SK-N-SH (cell line): Measurements from ENCODE around the gene SLC22A15. TPM values are rescaled to one million over a fixed set of nuclear protein-coding genes. Genes with fewer than 3 reads are reported as not detected.

Experiments used
- CTCF ChIA-PET: fragments of 300-600, 350-600 bp; formaldehyde crosslinking; extraction: SDS; loops from one replicate; lab custom pipeline; 2021; lab: Yijun Ruan, JAX
- POLR2A ChIA-PET: fragments of 350-600 bp; sonication (Branson Sonifier 250); formaldehyde crosslinking; extraction: SDS; loops from one replicate; lab custom pipeline; 2020; ENCODE audit warnings: antibody characterized with exemption, inconsistent platforms; lab: Yijun Ruan, JAX
- DNase-seq: peaks from one replicate; pipeline ENCODE4 v3.0.0; 2012
- H2AFZ ChIP-seq: fragments of 200-600 bp; sonication (generic); 2 replicates; pipeline ENCODE4 v1.8.1; 2016; ENCODE audit warnings: antibody characterized with exemption, mild to moderate bottlenecking, low read depth
- H3F3A ChIP-seq: fragments of 200-600 bp; sonication (generic); replicated peaks from 2 replicates; pipeline ENCODE3; 2016; ENCODE audit warnings: antibody characterized with exemption, mild to moderate bottlenecking; ENCODE audit not compliant: insufficient read depth
- H3K27ac ChIP-seq, 2 experiments: fragments of 200-500 bp in 1 of 2; fragments of 200-600 bp in 1 of 2; sonication (Bioruptor generic) in 1 of 2; sonication (generic), shearing (Covaris generic) in 1 of 2; 2 replicates each; pipeline versions ENCODE4 v1.5.1 to v1.6.1; 2014 to 2016; ENCODE audit warnings: low read depth in 2 of 2, inconsistent platforms in 1 of 2, low read length in 1 of 2, mild to moderate bottlenecking in 1 of 2, mixed read lengths in 1 of 2
- H3K27me3 ChIP-seq: fragments of 200-600 bp; sonication (generic), shearing (Covaris generic); 2 replicates; pipeline ENCODE4 v1.6.1; 2016; ENCODE audit warnings: mixed run types; ENCODE audit not compliant: insufficient read depth
- H3K36me3 ChIP-seq, 2 experiments: fragments of 200-500 bp in 1 of 2; fragments of 200-600 bp in 1 of 2; sonication (Bioruptor generic) in 1 of 2; sonication (generic) in 1 of 2; replicated peaks in 1 of 2; 2 replicates each; pipeline versions ENCODE3 to v1.5.1; 2014 to 2016; ENCODE audit warnings: low read length in 1 of 2, mild to moderate bottlenecking in 1 of 2; ENCODE audit not compliant: insufficient read depth in 2 of 2, control insufficient read depth in 1 of 2
- H3K4me1 ChIP-seq, 2 experiments: fragments of 200-500 bp in 1 of 2; fragments of 200-600 bp in 1 of 2; sonication (Bioruptor generic) in 1 of 2; sonication (generic), shearing (Covaris generic) in 1 of 2; 2 replicates each; pipeline versions ENCODE4 v1.5.1 to v1.6.1; 2014 to 2016; ENCODE audit warnings: low read depth in 1 of 2, low read length in 1 of 2, mixed run types in 1 of 2; ENCODE audit not compliant: insufficient read depth in 2 of 2, control insufficient read depth in 1 of 2
- H3K4me2 ChIP-seq: fragments of 200-600 bp; sonication (generic), shearing (Covaris generic); 2 replicates; pipeline ENCODE4 v1.6.1; 2017; ENCODE audit warnings: mixed run types
- H3K4me3 ChIP-seq, 2 experiments: fragments of 200-500 bp in 1 of 2; fragments of 200-600 bp in 1 of 2; sonication (Bioruptor generic) in 1 of 2; sonication (generic), shearing (Covaris generic) in 1 of 2; 2 replicates each; pipeline versions ENCODE4 v1.5.1 to v1.8.1; 2014 to 2016; ENCODE audit warnings: low read depth in 2 of 2, inconsistent platforms in 1 of 2, low read length in 1 of 2, mild to moderate bottlenecking in 1 of 2, mixed read lengths in 1 of 2, moderate library complexity in 1 of 2
- H3K79me2 ChIP-seq: fragments of 200-600 bp; sonication (generic); 2 replicates; pipeline ENCODE4 v1.8.1; 2017; ENCODE audit warnings: mild to moderate bottlenecking; ENCODE audit not compliant: insufficient read depth
- H3K9ac ChIP-seq: fragments of 200-600 bp; sonication (generic); 2 replicates; pipeline ENCODE4 v1.6.1; 2017; ENCODE audit warnings: mixed run types
- H3K9me2 ChIP-seq: fragments of 200-600 bp; sonication (generic); 2 replicates; pipeline ENCODE4 v1.6.1; 2017; ENCODE audit warnings: mixed run types
- H3K9me3 ChIP-seq: fragments of 200-600 bp; sonication (generic); 2 replicates; pipeline ENCODE4 v1.6.1; 2017; ENCODE audit warnings: mixed run types, mild to moderate bottlenecking, moderate library complexity
- H4K20me1 ChIP-seq: fragments of 200-600 bp; sonication (generic); 2 replicates; pipeline ENCODE4 v1.6.1; 2017; ENCODE audit warnings: mild to moderate bottlenecking, mixed run types; ENCODE audit not compliant: insufficient read depth
- CTCF ChIP-seq: fragments of 200-600 bp; sonication (generic); IDR thresholded peaks from 2 replicates; pipeline ENCODE4 v1.6.1; 2017; ENCODE audit warnings: antibody characterized with exemption, mild to moderate bottlenecking, moderate library complexity
- EP300 ChIP-seq, 2 experiments: IDR thresholded peaks; 2 replicates each; pipeline versions ENCODE4 v1.4.0 to v1.6.1; 2012; ENCODE audit warnings: borderline replicate concordance in 1 of 2, low read depth in 1 of 2, low read length in 1 of 2
- FOXM1 ChIP-seq: IDR thresholded peaks from 2 replicates; pipeline ENCODE4 v1.4.0; 2012; ENCODE audit warnings: low read depth, mild to moderate bottlenecking
- GABPA ChIP-seq: IDR thresholded peaks from 2 replicates; pipeline ENCODE4 v1.4.0; 2012; ENCODE audit warnings: low read depth, mild to moderate bottlenecking
- GATA2 ChIP-seq: sonication (generic); formaldehyde crosslinking; IDR thresholded peaks from 2 replicates; pipeline ENCODE4 v1.5.0; 2020; ENCODE audit warnings: mild to moderate bottlenecking, missing genetic modification reagents
- IRF3 ChIP-seq: fragments of 150-350 bp; IDR thresholded peaks from 2 replicates; pipeline ENCODE4 v1.6.1; 2016; ENCODE audit warnings: mild to moderate bottlenecking, low read depth, low read length
- JUND ChIP-seq: IDR thresholded peaks from 2 replicates; pipeline ENCODE4 v1.4.0; 2012
- MAX ChIP-seq: IDR thresholded peaks from 2 replicates; pipeline ENCODE4 v1.4.0; 2012; ENCODE audit warnings: low read depth
- MEF2A ChIP-seq: IDR thresholded peaks from 2 replicates; pipeline ENCODE4 v1.4.0; 2012; ENCODE audit warnings: low read depth, borderline replicate concordance
- NFIC ChIP-seq: IDR thresholded peaks from 2 replicates; pipeline ENCODE4 v1.4.0; 2012; ENCODE audit warnings: borderline replicate concordance
- NRF1 ChIP-seq: IDR thresholded peaks from 2 replicates; pipeline ENCODE4 v1.6.1; 2012; ENCODE audit warnings: low read depth, mild to moderate bottlenecking, low read length
- PBX3 ChIP-seq: IDR thresholded peaks from 2 replicates; pipeline ENCODE4; 2012
- POLR2AphosphoS5 ChIP-seq: IDR thresholded peaks from 2 replicates; pipeline ENCODE4 v1.6.1; 2012; ENCODE audit warnings: low read depth, low read length
- RCOR1 ChIP-seq: fragments of 150-350 bp; IDR thresholded peaks from 2 replicates; pipeline ENCODE4 v1.6.1; 2017; ENCODE audit warnings: antibody characterized with exemption, low read length
- REST ChIP-seq: IDR thresholded peaks from 2 replicates; pipeline ENCODE4 v1.6.1; 2012; ENCODE audit warnings: mild to moderate bottlenecking, low read depth, low read length, moderate library complexity
- TEAD4 ChIP-seq: IDR thresholded peaks from 2 replicates; pipeline ENCODE4 v1.4.0; 2012; ENCODE audit warnings: mild to moderate bottlenecking, borderline replicate concordance; ENCODE audit not compliant: insufficient read depth
- YY1 ChIP-seq: IDR thresholded peaks from 2 replicates; pipeline ENCODE4 v1.4.0; 2012; ENCODE audit warnings: low read depth, mild to moderate bottlenecking
- ZBTB33 ChIP-seq: IDR thresholded peaks from 2 replicates; pipeline ENCODE4 v1.4.0; 2012; ENCODE audit warnings: low read depth, borderline replicate concordance
- WGBS: methylation state at CpG from one replicate; pipeline ENCODE4 v1.1.6; 2017; ENCODE audit warnings: low lambda C conversion rate; 5-methylcytosine and 5-hydroxymethylcytosine counted together
- polyA plus RNA-seq, 3 experiments: library from polyadenylated mRNA; depleted of rRNA; stranded (reverse); fragments of >200 nt; gene quantifications; 2 replicates each; pipeline ENCODE4 v1.2.3, GENCODE V29; 2012

SLC22A15 gene
- polyA plus RNA-seq, 1 of the 3 experiments (the other 2 are of a cell fraction): 0.13 TPM

GRCh38 chr1:116091083-116091482, 114.8 kb downstream of the SLC22A15 start:
- H3K79me2 ChIP-seq: no peaks in the 10 kb centered on the region
- H3K36me3 ChIP-seq: no peaks in the 10 kb centered on the region
- DNase-seq: no peak
- H3K4me3 ChIP-seq: no peak overlapping the region
- peaks cover 3% of the 10 kb centered on the region; the same call in 1 of the 2 replicates for H3K9me2 ChIP-seq
- H3K27me3 ChIP-seq: no peaks in the 10 kb centered on the region
- H3K27ac ChIP-seq: no peak overlapping the region
- no peak overlapping the region for H2AFZ ChIP-seq
- no peak for TF ChIP-seq MAX
- no peak for TF ChIP-seq JUND
- TF ChIP-seq GATA2: no peak
- TF ChIP-seq REST: no peak
- TF ChIP-seq IRF3: no peak
- no peak for TF ChIP-seq NRF1
- no peak for TF ChIP-seq RCOR1
- no peak for TF ChIP-seq ZBTB33
- no peak for TF ChIP-seq GABPA
- TF ChIP-seq TEAD4: no peak
- no peak for TF ChIP-seq POLR2AphosphoS5
- no peak for TF ChIP-seq MEF2A
- no peak for TF ChIP-seq EP300 (IDR thresholded peaks at IDR 0.05; ENCODE audit: borderline replicate concordance in 1 of 2, low read depth in 1 of 2, low read length in 1 of 2)
- TF ChIP-seq NFIC: no peak
- TF ChIP-seq FOXM1: no peak
- TF ChIP-seq CTCF: no peak
- TF ChIP-seq PBX3: no peak
- TF ChIP-seq YY1: no peak
- H3K4me2 ChIP-seq: no peak overlapping the region
- H3K4me1 ChIP-seq: no peaks in the 10 kb centered on the region
- ChIA-PET POLR2A (no interaction called here), CTCF (no interaction called here)
- no peaks in the 10 kb centered on the region for H3F3A ChIP-seq
- H3K9ac ChIP-seq: no peak overlapping the region
- no peaks in the 10 kb centered on the region for H4K20me1 ChIP-seq
- no peaks in the 10 kb centered on the region for H3K9me3 ChIP-seq
- WGBS: 47% methylated on average over 1 of the region's 1 CpG
